ENCODE measurements around the gene TTI1.

DNA sequence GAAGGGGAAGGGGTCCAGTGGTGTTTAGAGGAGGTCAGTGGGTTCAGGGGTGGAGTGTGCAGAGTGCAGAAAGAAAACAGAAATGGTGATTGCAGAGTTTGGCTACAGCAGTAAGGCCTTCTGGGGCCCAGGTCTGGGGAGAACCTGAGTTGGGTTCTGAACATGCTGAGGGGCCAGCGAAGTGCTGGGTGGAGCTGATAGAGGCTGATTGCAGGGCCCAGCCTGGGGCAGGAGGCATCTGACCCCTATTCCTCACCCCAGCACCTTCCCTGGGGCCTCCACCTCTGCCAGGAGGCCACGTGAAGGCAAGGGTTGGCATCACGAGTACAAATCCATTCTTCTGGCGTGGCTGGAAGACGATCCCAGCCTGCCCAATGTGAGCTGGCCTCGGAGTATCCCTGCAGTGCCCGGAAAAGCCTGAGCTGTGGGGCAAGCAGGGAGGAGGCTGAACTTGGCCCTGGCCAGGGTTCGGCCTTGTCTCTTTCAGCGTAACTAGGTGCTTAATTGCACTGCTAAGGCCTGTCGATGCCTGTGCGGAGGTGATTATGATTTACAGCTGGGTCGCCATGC, 95.0 kb downstream of the TTI1 start:
- TF ChIP-seq POLR2A (IDR thresholded peaks at IDR 0.05), result no peak
- TF ChIP-seq CTCF (IDR thresholded peaks at IDR 0.05 in 4 of 5, conservative IDR thresholded peaks at IDR 0.05 in 1 of 5), result no peak
